Measurements from ENCODE around the gene CPSF7.

The CPSF7 gene

GRCh38 chr11:61383859-61384258 is 45.9 kb downstream of the CPSF7 start:
- peak; percentile 0 for DNase-seq

GRCh38 chr11:61380884-61381283 is 48.9 kb downstream of the CPSF7 start:
- DNase-seq = no peak

- no peak for DNase-seq
Measured at GRCh38 chr11:61378713-61379313, 51.0 kb downstream of the CPSF7 start.

GRCh38 chr11:61377461-61378160 is 52.2 kb downstream of the CPSF7 start:
- no peak for DNase-seq

GRCh38 chr11:61375761-61376108 is 54.0 kb downstream of the CPSF7 start:
- DNase-seq = no peak

- no peak for DNase-seq
Measured at GRCh38 chr11:61372659-61373420, 56.9 kb downstream of the CPSF7 start.

- no peak for DNase-seq
Measured at GRCh38 chr11:61370349-61371005, 59.3 kb downstream of the CPSF7 start.

- no peak for DNase-seq
Measured at GRCh38 chr11:61369372-61370348, 60.1 kb downstream of the CPSF7 start.

- no peak for DNase-seq
Measured at GRCh38 chr11:61368646-61369045, 61.1 kb downstream of the CPSF7 start.

- no peak for DNase-seq
Measured at GRCh38 chr11:61367406-61367805, 62.4 kb downstream of the CPSF7 start.

- DNase-seq = no peak
Measured at GRCh38 chr11:61364012-61364675, 65.6 kb downstream of the CPSF7 start.

- no peak for DNase-seq
Measured at GRCh38 chr11:61362542-61362875, 67.3 kb downstream of the CPSF7 start.

- DNase-seq = peak; percentile 96
Measured at GRCh38 chr11:61361741-61362541, 67.8 kb downstream of the CPSF7 start, which contains the start of the genes CYB561A3 and TMEM138. Gene CYB561A3 (minus strand): TSS chr11:61361882. CDS start chr11:61356713, 5,169 bp downstream. Gene TMEM138 (plus strand): TSS chr11:61362374. CDS start chr11:61364391, 2,017 bp downstream.

GRCh38 chr11:61361237-61361740 is 68.5 kb downstream of the CPSF7 start:
- no peak for DNase-seq

- DNase-seq = no peak
Measured at GRCh38 chr11:61359516-61359915, 70.3 kb downstream of the CPSF7 start.

- no peak for DNase-seq
Measured at GRCh38 chr11:61358566-61358965, 71.2 kb downstream of the CPSF7 start.

GRCh38 chr11:61357894-61358239 is 71.9 kb downstream of the CPSF7 start:
- DNase-seq = no peak

GRCh38 chr11:61357233-61357893 is 72.4 kb downstream of the CPSF7 start:
- DNase-seq = no peak

GRCh38 chr11:61356706-61357105 is 73.1 kb downstream of the CPSF7 start:
- no peak for DNase-seq

- DNase-seq = no peak
Measured at GRCh38 chr11:61354208-61354607, 75.6 kb downstream of the CPSF7 start.
